IPS DF 6.9 (cell line): ENCODE measurements around the gene ZFYVE16.
"Not testable (repeated sequence)": the region's sequence is repeated elsewhere in the genome, so short reads cannot be mapped to it uniquely, and the experiment has no call there.

Experiments used
- DNase-seq: peaks from one replicate; pipeline ENCODE4 v3.0.0-alpha.2; 2013; ENCODE audit warnings: low read depth, low spot score
- H3K27ac ChIP-seq: one replicate; pipeline ENCODE4 v1.5.1; 2013; ENCODE audit warnings: low read length, control low read depth
- H3K27me3 ChIP-seq: 2 replicates; pipeline ENCODE4 v1.6.1; 2013; ENCODE audit warnings: mild to moderate bottlenecking, low read length; ENCODE audit not compliant: control insufficient read depth, insufficient read depth
- H3K36me3 ChIP-seq: 2 replicates; pipeline ENCODE4 v1.6.1; 2013; ENCODE audit warnings: low read length; ENCODE audit not compliant: control insufficient read depth, insufficient read depth
- H3K4me1 ChIP-seq: 2 replicates; pipeline ENCODE4 v1.6.1; 2013; ENCODE audit warnings: low read length; ENCODE audit not compliant: control insufficient read depth, insufficient read depth
- H3K4me3 ChIP-seq: 2 replicates; pipeline ENCODE4 v1.5.1; 2013; ENCODE audit warnings: mild to moderate bottlenecking, low read length
- H3K9me3 ChIP-seq: 2 replicates; pipeline ENCODE4 v1.6.1; 2013; ENCODE audit warnings: low read length, inconsistent platforms; ENCODE audit not compliant: control insufficient read depth, insufficient read depth
- WGBS: extraction: QIAGEN DNeasy Blood & Tissue Kit; methylation state at CpG from one replicate; pipeline ENCODE4 v1.1.7; 2013; ENCODE audit warnings: mixed read lengths, missing lambda C conversion rate; ENCODE audit not compliant: insufficient read length, insufficient coverage; 5-methylcytosine and 5-hydroxymethylcytosine counted together

The ZFYVE16 gene

GRCh38 chr5:80387063-80387768 is 20.6 kb upstream of the ZFYVE16 start:
- Histone ChIP-seq H3K4me1 (no peaks in the 10 kb centered on the region), H3K27ac (no peak overlapping the region), H3K9me3 (no peaks in the 10 kb centered on the region), H3K27me3 (no peaks in the 10 kb centered on the region), H3K4me3 (no peak overlapping the region), H3K36me3 (no peaks in the 10 kb centered on the region)
- no CpG with 5 or more reads among the region's 3 CpGs for WGBS
- no peak for DNase-seq

GRCh38 chr5:80389580-80389979 is 18.3 kb upstream of the ZFYVE16 start:
- H3K27ac ChIP-seq = no peak overlapping the region
- no peaks in the 10 kb centered on the region for H3K36me3 ChIP-seq
- no peak for DNase-seq
- no peaks in the 10 kb centered on the region for H3K9me3 ChIP-seq
- WGBS = no CpG with 5 or more reads among the region's 9 CpGs
- H3K4me3 ChIP-seq = no peak overlapping the region
- H3K4me1 ChIP-seq = no peaks in the 10 kb centered on the region
- H3K27me3 ChIP-seq = no peaks in the 10 kb centered on the region

- H3K27ac ChIP-seq, H3K36me3 ChIP-seq, DNase-seq, H3K4me3 ChIP-seq, H3K9me3 ChIP-seq, H3K4me1 ChIP-seq, H3K27me3 ChIP-seq: not testable (repeated sequence)
- WGBS = no CpG with 5 or more reads among the region's 3 CpGs
Measured at GRCh38 chr5:80390413-80390812, 17.5 kb upstream of the ZFYVE16 start.

- H3K27me3 ChIP-seq, H3K4me3 ChIP-seq, H3K9me3 ChIP-seq, H3K4me1 ChIP-seq, H3K36me3 ChIP-seq, H3K27ac ChIP-seq, DNase-seq: not testable (repeated sequence)
Measured at GRCh38 chr5:80391267-80391666, 16.6 kb upstream of the ZFYVE16 start.

GRCh38 chr5:80399526-80400239 is 8.2 kb upstream of the ZFYVE16 start:
- no peaks in the 10 kb centered on the region for H3K4me1 ChIP-seq
- no peaks in the 10 kb centered on the region for H3K27me3 ChIP-seq
- no peak overlapping the region for H3K27ac ChIP-seq
- no CpG with 5 or more reads among the region's 1 CpG for WGBS
- no peaks in the 10 kb centered on the region for H3K36me3 ChIP-seq
- no peaks in the 10 kb centered on the region for H3K9me3 ChIP-seq
- H3K4me3 ChIP-seq = no peak overlapping the region
- DNase-seq = no peak

- no CpG with 5 or more reads among the region's 1 CpG for WGBS
- not testable (repeated sequence) for H3K36me3 ChIP-seq, H3K27ac ChIP-seq, H3K9me3 ChIP-seq, H3K4me1 ChIP-seq, H3K4me3 ChIP-seq, H3K27me3 ChIP-seq, DNase-seq
Measured at GRCh38 chr5:80400368-80400767, 7.5 kb upstream of the ZFYVE16 start.

GRCh38 chr5:80403782-80404181 is 4.1 kb upstream of the ZFYVE16 start:
- no peak for DNase-seq
- H3K27me3 ChIP-seq = no peaks in the 10 kb centered on the region
- H3K27ac ChIP-seq = no peak overlapping the region
- H3K36me3 ChIP-seq = no peaks in the 10 kb centered on the region
- no peaks in the 10 kb centered on the region for H3K9me3 ChIP-seq
- no peak overlapping the region for H3K4me3 ChIP-seq
- H3K4me1 ChIP-seq = no peaks in the 10 kb centered on the region
- no CpG with 5 or more reads among the region's 2 CpGs for WGBS

- Histone ChIP-seq H3K27ac (no peak overlapping the region), H3K4me3 (peak overlapping the region; percentile 76; the same call in 1 of the 2 replicates), H3K36me3 (no peaks in the 10 kb centered on the region), H3K9me3 (no peaks in the 10 kb centered on the region), H3K27me3 (no peaks in the 10 kb centered on the region), H3K4me1 (no peaks in the 10 kb centered on the region)
- no peak for DNase-seq
- WGBS = no CpG with 5 or more reads among the region's 31 CpGs
Measured at GRCh38 chr5:80406980-80407734, 707 bp upstream of the ZFYVE16 start.

GRCh38 chr5:80408484-80409366 is 861 bp downstream of the ZFYVE16 start:
- H3K27ac ChIP-seq = no peak overlapping the region
- DNase-seq = peak; percentile 41
- WGBS = no CpG with 5 or more reads among the region's 24 CpGs
- H3K4me3 ChIP-seq = peak overlapping the region; percentile 76
- H3K4me1 ChIP-seq = no peaks in the 10 kb centered on the region
- no peaks in the 10 kb centered on the region for H3K9me3 ChIP-seq
- no peaks in the 10 kb centered on the region for H3K27me3 ChIP-seq
- H3K36me3 ChIP-seq = no peaks in the 10 kb centered on the region

GRCh38 chr5:80409367-80409966 is 1.6 kb downstream of the ZFYVE16 start:
- Histone ChIP-seq H3K27me3 (no peaks in the 10 kb centered on the region), H3K4me1 (no peaks in the 10 kb centered on the region), H3K27ac (no peak overlapping the region), H3K4me3 (no peak overlapping the region), H3K36me3 (no peaks in the 10 kb centered on the region), H3K9me3 (peaks cover 1% of the 10 kb centered on the region; the same call in 1 of the 2 replicates)
- no CpG with 5 or more reads among the region's 6 CpGs for WGBS
- no peak for DNase-seq
